ENCODE data around the gene PVALB.

PVALB gene

GRCh38 chr22:36830601-36831000 lies 13.8 kb upstream of the PVALB start:
- TF ChIP-seq, protein P1, sequence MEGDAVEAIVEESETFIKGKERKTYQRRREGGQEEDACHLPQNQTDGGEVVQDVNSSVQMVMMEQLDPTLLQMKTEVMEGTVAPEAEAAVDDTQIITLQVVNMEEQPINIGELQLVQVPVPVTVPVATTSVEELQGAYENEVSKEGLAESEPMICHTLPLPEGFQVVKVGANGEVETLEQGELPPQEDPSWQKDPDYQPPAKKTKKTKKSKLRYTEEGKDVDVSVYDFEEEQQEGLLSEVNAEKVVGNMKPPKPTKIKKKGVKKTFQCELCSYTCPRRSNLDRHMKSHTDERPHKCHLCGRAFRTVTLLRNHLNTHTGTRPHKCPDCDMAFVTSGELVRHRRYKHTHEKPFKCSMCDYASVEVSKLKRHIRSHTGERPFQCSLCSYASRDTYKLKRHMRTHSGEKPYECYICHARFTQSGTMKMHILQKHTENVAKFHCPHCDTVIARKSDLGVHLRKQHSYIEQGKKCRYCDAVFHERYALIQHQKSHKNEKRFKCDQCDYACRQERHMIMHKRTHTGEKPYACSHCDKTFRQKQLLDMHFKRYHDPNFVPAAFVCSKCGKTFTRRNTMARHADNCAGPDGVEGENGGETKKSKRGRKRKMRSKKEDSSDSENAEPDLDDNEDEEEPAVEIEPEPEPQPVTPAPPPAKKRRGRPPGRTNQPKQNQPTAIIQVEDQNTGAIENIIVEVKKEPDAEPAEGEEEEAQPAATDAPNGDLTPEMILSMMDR (conservative IDR thresholded peaks at IDR 0.05): no peak
- TF ChIP-seq ZFX (IDR thresholded peaks at IDR 0.05): no peak
- no peak overlapping the region for H3K27ac ChIP-seq

- no peak for TF ChIP-seq ZFX (IDR thresholded peaks at IDR 0.05)
- TF ChIP-seq, protein P1 (conservative IDR thresholded peaks at IDR 0.05): no peak
- no peak overlapping the region for H3K27ac ChIP-seq
Measured at GRCh38 chr22:36829370-36830002, 12.7 kb upstream of the PVALB start.

- TF ChIP-seq ZFX (IDR thresholded peaks at IDR 0.05): no peak
- TF ChIP-seq, protein P1 (conservative IDR thresholded peaks at IDR 0.05): no peak
- no peak overlapping the region for H3K27ac ChIP-seq
Measured at GRCh38 chr22:36828815-36829214, 12.0 kb upstream of the PVALB start.

GRCh38 chr22:36826262-36826661 lies 9.4 kb upstream of the PVALB start:
- H3K27ac ChIP-seq: no peak overlapping the region
- TF ChIP-seq ZFX (IDR thresholded peaks at IDR 0.05): no peak
- TF ChIP-seq, protein P1 (conservative IDR thresholded peaks at IDR 0.05): no peak

DNA sequence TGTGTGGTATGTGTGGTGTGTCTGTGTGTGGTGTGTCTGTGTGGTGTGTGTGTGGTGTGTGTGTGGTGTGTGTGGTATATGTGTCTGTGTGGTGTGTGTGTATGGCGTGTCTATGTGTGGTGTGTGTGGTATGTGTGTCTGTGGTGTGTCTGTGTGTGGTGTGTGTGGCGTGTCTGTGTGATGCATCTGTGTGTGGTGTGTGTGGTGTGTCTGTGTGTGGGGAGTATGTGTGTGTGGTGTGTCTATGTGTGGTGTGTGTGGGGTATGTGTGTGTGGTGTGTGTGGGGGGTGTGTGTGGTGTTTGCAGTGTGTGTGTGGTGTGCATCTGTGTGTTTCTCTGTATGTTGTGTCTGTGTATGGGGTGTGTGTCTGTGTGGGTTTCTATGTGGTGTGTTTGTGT lies 7.8 kb upstream of the PVALB start:
- TF ChIP-seq, protein P1 (conservative IDR thresholded peaks at IDR 0.05): no peak
- no peak for TF ChIP-seq ZFX (IDR thresholded peaks at IDR 0.05)
- no peak overlapping the region for H3K27ac ChIP-seq

DNA sequence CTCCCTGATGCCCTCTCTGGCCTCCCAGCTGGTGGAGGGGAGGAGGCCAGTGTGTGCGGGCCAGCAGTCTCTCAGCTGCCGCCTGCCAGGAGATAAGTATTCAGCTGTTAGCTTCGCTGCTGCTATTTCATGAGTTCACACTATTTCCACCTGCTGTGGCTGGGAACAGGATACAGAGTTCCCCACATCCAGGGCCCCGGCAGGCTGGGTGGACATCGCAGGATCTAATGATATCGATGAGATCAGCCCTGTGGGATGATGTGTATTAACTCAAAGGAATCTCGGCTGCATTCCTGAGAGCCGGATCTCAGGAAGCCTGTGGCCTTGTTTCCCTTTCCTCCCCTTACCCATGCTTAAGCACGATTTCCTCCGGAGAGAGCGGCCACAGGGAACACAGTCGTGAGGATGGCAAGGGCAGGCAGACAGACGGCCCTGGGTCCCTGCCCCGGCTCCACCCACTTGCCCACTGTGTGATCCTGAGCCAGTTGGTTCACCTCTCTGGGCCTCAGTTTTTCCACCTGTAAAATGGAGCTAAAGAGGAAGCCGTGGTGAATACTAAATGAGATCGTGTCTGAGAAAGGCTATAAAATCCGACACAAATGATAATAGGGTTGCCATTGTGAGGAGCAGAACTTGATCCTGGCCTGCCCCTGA lies 6.5 kb upstream of the PVALB start:
- no peak overlapping the region for H3K27ac ChIP-seq
- TF ChIP-seq, protein P1 (conservative IDR thresholded peaks at IDR 0.05): no peak
- TF ChIP-seq ZFX (IDR thresholded peaks at IDR 0.05): no peak

- TF ChIP-seq, protein P1 (conservative IDR thresholded peaks at IDR 0.05): no peak
- no peak for TF ChIP-seq ZFX (IDR thresholded peaks at IDR 0.05)
- H3K27ac ChIP-seq: no peak overlapping the region
Measured at GRCh38 chr22:36822581-36822980, 5.7 kb upstream of the PVALB start.

Data from C4-2B (cell line).